Effector CD4-positive, alpha-beta T cell (primary cell): ENCODE data around the gene CTTNBP2.
"Not testable (repeated sequence)": the region's sequence is repeated elsewhere in the genome, so short reads cannot be mapped to it uniquely, and the experiment has no call there.

Source experiments
- DNase-seq: peaks from one replicate; pipeline ENCODE4 v3.0.0-alpha.2; 2020

Gene CTTNBP2

GRCh38 chr7:117737926-117738325 lies 135.3 kb downstream of the CTTNBP2 start:
- DNase-seq: no peak

GRCh38 chr7:117731455-117731854 lies 141.8 kb downstream of the CTTNBP2 start:
- DNase-seq: no peak

GRCh38 chr7:117730390-117730789 lies 142.9 kb downstream of the CTTNBP2 start:
- no peak for DNase-seq

GRCh38 chr7:117728890-117729624 lies 144.2 kb downstream of the CTTNBP2 start:
- DNase-seq: no peak

- no peak for DNase-seq
These were observed 148.3 kb downstream of the CTTNBP2 start for GRCh38 chr7:117724898-117725297.

GRCh38 chr7:117719377-117719776 lies 153.9 kb downstream of the CTTNBP2 start:
- no peak for DNase-seq

GRCh38 chr7:117718116-117718835 lies 155.0 kb downstream of the CTTNBP2 start:
- DNase-seq: no peak

GRCh38 chr7:117717357-117717756 lies 155.9 kb downstream of the CTTNBP2 start:
- no peak for DNase-seq

- no peak for DNase-seq
These were observed 156.4 kb downstream of the CTTNBP2 start for GRCh38 chr7:117716707-117717299.

- DNase-seq: no peak
These were observed 157.3 kb downstream of the CTTNBP2 start for GRCh38 chr7:117715784-117716445.

- DNase-seq: no peak
These were observed 161.7 kb downstream of the CTTNBP2 start for GRCh38 chr7:117711556-117711955.

- DNase-seq: not testable (repeated sequence)
These were observed 165.1 kb downstream of the CTTNBP2 start for GRCh38 chr7:117708173-117708572.

GRCh38 chr7:117707080-117707479 lies 166.2 kb downstream of the CTTNBP2 start:
- no peak for DNase-seq

GRCh38 chr7:117706210-117706609 lies 167.0 kb downstream of the CTTNBP2 start:
- DNase-seq: no peak

GRCh38 chr7:117705630-117706029 lies 167.6 kb downstream of the CTTNBP2 start:
- no peak for DNase-seq

- no peak for DNase-seq
These were observed 169.2 kb downstream of the CTTNBP2 start for GRCh38 chr7:117704063-117704462.

GRCh38 chr7:117698018-117698417 lies 175.2 kb downstream of the CTTNBP2 start:
- no peak for DNase-seq

GRCh38 chr7:117692338-117692737 lies 180.9 kb downstream of the CTTNBP2 start:
- no peak for DNase-seq

- DNase-seq: no peak
These were observed 183.1 kb downstream of the CTTNBP2 start for GRCh38 chr7:117690147-117690546.

- no peak for DNase-seq
These were observed 183.8 kb downstream of the CTTNBP2 start for GRCh38 chr7:117689406-117689805.

- no peak for DNase-seq
These were observed 185.1 kb downstream of the CTTNBP2 start for GRCh38 chr7:117688126-117688525.

- DNase-seq: no peak
These were observed 186.8 kb downstream of the CTTNBP2 start for GRCh38 chr7:117686311-117686935.

- DNase-seq: no peak
These were observed 187.4 kb downstream of the CTTNBP2 start for GRCh38 chr7:117685795-117686194.
